Fibroblast of lung (primary cell): ENCODE results near the gene DPYSL3. TPM values are rescaled to one million over a fixed set of nuclear protein-coding genes. Genes with fewer than 3 reads are reported as not detected.

ENCODE experiments used
- DNase-seq, 2 donors: peaks; one replicate each; pipeline versions ENCODE4 v3.0.0 to v3.0.0-alpha.2; 2010; ENCODE audit warnings: low read depth in 2 of 2
- H2AFZ ChIP-seq: 2 replicates; pipeline ENCODE4 v1.5.1; 2012; ENCODE audit warnings: low read length, control low read depth, inconsistent platforms
- H3K27ac ChIP-seq: 2 replicates; pipeline ENCODE4 v1.5.1; 2011; ENCODE audit warnings: low read length, control low read depth; ENCODE audit not compliant: insufficient read depth
- H3K27me3 ChIP-seq: 2 replicates; pipeline ENCODE4 v1.5.1; 2011; ENCODE audit warnings: mild to moderate bottlenecking, low read length; ENCODE audit not compliant: control insufficient read depth, insufficient read depth
- H3K36me3 ChIP-seq: 2 replicates; pipeline ENCODE4 v1.5.1; 2011; ENCODE audit warnings: low read length; ENCODE audit not compliant: control insufficient read depth, insufficient read depth
- H3K4me1 ChIP-seq: 2 replicates; pipeline ENCODE4 v1.5.1; 2011; ENCODE audit warnings: low read length; ENCODE audit not compliant: control insufficient read depth, insufficient read depth; ENCODE audit errors: extremely low read depth
- H3K4me2 ChIP-seq: 2 replicates; pipeline ENCODE4 v1.5.1; 2011; ENCODE audit warnings: low read length, control low read depth; ENCODE audit not compliant: insufficient read depth; ENCODE audit errors: extremely low read depth
- H3K4me3 ChIP-seq, 4 experiments: fragments of 200-600 bp in 1 of 4; sonication (generic) in 1 of 4; replicated peaks in 1 of 4; 2 replicates each; pipeline ENCODE4 v1.5.1; 2011 to 2016; ENCODE audit warnings: low read length in 4 of 4, low read depth in 3 of 4, mild to moderate bottlenecking in 3 of 4, control low read depth in 2 of 4, inconsistent platforms in 1 of 4, mixed read lengths in 1 of 4; ENCODE audit not compliant: insufficient read depth in 1 of 4; ENCODE audit errors: control extremely low read depth in 1 of 4
- H3K79me2 ChIP-seq: 2 replicates; pipeline ENCODE4 v1.5.1; 2012; ENCODE audit warnings: mild to moderate bottlenecking, low read length, inconsistent platforms; ENCODE audit not compliant: control insufficient read depth, insufficient read depth
- H3K9ac ChIP-seq: 2 replicates; pipeline ENCODE4 v1.5.1; 2011; ENCODE audit warnings: mild to moderate bottlenecking, low read length, control low read depth; ENCODE audit not compliant: insufficient read depth
- H3K9me3 ChIP-seq: 2 replicates; pipeline ENCODE4 v1.5.1; 2012; ENCODE audit warnings: low read depth, low read length; ENCODE audit not compliant: control insufficient read depth, insufficient read depth
- H4K20me1 ChIP-seq: 2 replicates; pipeline ENCODE4 v1.5.1; 2011; ENCODE audit warnings: low read length; ENCODE audit not compliant: control insufficient read depth, insufficient read depth; ENCODE audit errors: extremely low read depth
- CTCF ChIP-seq, 2 donors: IDR thresholded peaks in 1 of 2; conservative IDR thresholded peaks in 1 of 2; 1 replicate in 1 of 2; 2 replicates in 1 of 2; pipeline ENCODE4 v1.5.1; 2011 to 2012; ENCODE audit warnings: low read length in 2 of 2, control low read depth in 1 of 2, inconsistent platforms in 1 of 2, low read depth in 1 of 2, mild to moderate bottlenecking in 1 of 2
- EZH2 ChIP-seq: IDR thresholded peaks from 2 replicates; pipeline ENCODE4 v1.5.1; 2012; ENCODE audit warnings: low read length, control low read depth, mild to moderate bottlenecking; ENCODE audit errors: missing control alignments
- polyA plus RNA-seq, 2 donors: library from polyadenylated mRNA; depleted of rRNA in 1 of 2; stranded (reverse) in 1 of 2; unstranded in 1 of 2; fragments of >200 nt; gene quantifications; 2 replicates each; pipeline ENCODE4 v1.2.1, GENCODE V29; 2011 to 2012; ENCODE audit warnings: missing spikeins in 1 of 2
- total RNA-seq: library from RNA; depleted of rRNA; stranded (reverse); fragments of >200 nt; gene quantifications from 2 replicates; pipeline ENCODE4 v1.2.1, GENCODE V29; 2014

Gene DPYSL3
- total and polyA plus RNA-seq, 2 donors (not counting 1 experiment from before 2014, with no cell fraction given) = 52.4 to 206 TPM

GRCh38 chr5:147400126-147400809, 109.6 kb downstream of the DPYSL3 start:
- H3K9me3 ChIP-seq = no peaks in the 10 kb centered on the region
- peak in 1 of 2 donors; percentile 45 for DNase-seq
- H3K4me2 ChIP-seq = no peak overlapping the region
- no peak overlapping the region for H3K9ac ChIP-seq
- TF ChIP-seq CTCF (conservative IDR thresholded peaks at IDR 0.05 in 1 of 2, IDR thresholded peaks at IDR 0.05 in 1 of 2; ENCODE audit: low read depth in 1 of 2, low read length in 2 of 2) = no peak
- TF ChIP-seq EZH2 = no peak
- no peaks in the 10 kb centered on the region for H3K79me2 ChIP-seq
- H3K4me3 ChIP-seq = no peak overlapping the region
- no peaks in the 10 kb centered on the region for H4K20me1 ChIP-seq
- H3K36me3 ChIP-seq = peaks cover 8% of the 10 kb centered on the region
- no peaks in the 10 kb centered on the region for H3K27me3 ChIP-seq
- no peak overlapping the region for H3K27ac ChIP-seq
- no peak overlapping the region for H2AFZ ChIP-seq
- peaks cover 21% of the 10 kb centered on the region for H3K4me1 ChIP-seq

- Histone ChIP-seq H3K36me3 (peaks cover 6% of the 10 kb centered on the region), H3K9me3 (no peaks in the 10 kb centered on the region), H3K79me2 (no peaks in the 10 kb centered on the region), H3K9ac (no peak overlapping the region), H3K27ac (no peak overlapping the region), H4K20me1 (no peaks in the 10 kb centered on the region), H2AFZ (no peak overlapping the region), H3K27me3 (no peaks in the 10 kb centered on the region), H3K4me3 (no peak overlapping the region), H3K4me1 (peaks cover 11% of the 10 kb centered on the region), H3K4me2 (no peak overlapping the region)
- TF ChIP-seq CTCF (conservative IDR thresholded peaks at IDR 0.05 in 1 of 2, IDR thresholded peaks at IDR 0.05 in 1 of 2; ENCODE audit: low read depth in 1 of 2, low read length in 2 of 2) (no peak), EZH2 (no peak)
- peak in 1 of 2 donors; percentile 64 for DNase-seq
These were observed 111.0 kb downstream of the DPYSL3 start for GRCh38 chr5:147398860-147399259.

GRCh38 chr5:147397616-147398015, 112.3 kb downstream of the DPYSL3 start:
- H3K9ac ChIP-seq = no peak overlapping the region
- H3K4me2 ChIP-seq = no peak overlapping the region
- H3K79me2 ChIP-seq = no peaks in the 10 kb centered on the region
- no peak overlapping the region for H3K4me3 ChIP-seq
- no peak overlapping the region for H3K27ac ChIP-seq
- peaks cover 11% of the 10 kb centered on the region for H3K36me3 ChIP-seq
- peaks cover 3% of the 10 kb centered on the region for H3K4me1 ChIP-seq
- no peak overlapping the region for H2AFZ ChIP-seq
- no peak for DNase-seq
- TF ChIP-seq EZH2 (no peak), CTCF (conservative IDR thresholded peaks at IDR 0.05 in 1 of 2, IDR thresholded peaks at IDR 0.05 in 1 of 2; ENCODE audit: low read depth in 1 of 2, low read length in 2 of 2) (peak in 1 of 2 donors; percentile 9)
- H3K9me3 ChIP-seq = no peaks in the 10 kb centered on the region
- H3K27me3 ChIP-seq = no peaks in the 10 kb centered on the region
- no peaks in the 10 kb centered on the region for H4K20me1 ChIP-seq
